SH-SY5Y (cell line): ENCODE measurements around the gene CAMK2A.

Experiments
- GATA2 ChIP-seq: IDR thresholded peaks from 2 replicates; pipeline ENCODE4 v1.6.1; 2011; ENCODE audit warnings: mild to moderate bottlenecking, low read depth, low read length
- GATA3 ChIP-seq: IDR thresholded peaks from 2 replicates; pipeline ENCODE4 v1.6.1; 2011; ENCODE audit warnings: low read depth, mild to moderate bottlenecking, low read length, moderate library complexity

DNA sequence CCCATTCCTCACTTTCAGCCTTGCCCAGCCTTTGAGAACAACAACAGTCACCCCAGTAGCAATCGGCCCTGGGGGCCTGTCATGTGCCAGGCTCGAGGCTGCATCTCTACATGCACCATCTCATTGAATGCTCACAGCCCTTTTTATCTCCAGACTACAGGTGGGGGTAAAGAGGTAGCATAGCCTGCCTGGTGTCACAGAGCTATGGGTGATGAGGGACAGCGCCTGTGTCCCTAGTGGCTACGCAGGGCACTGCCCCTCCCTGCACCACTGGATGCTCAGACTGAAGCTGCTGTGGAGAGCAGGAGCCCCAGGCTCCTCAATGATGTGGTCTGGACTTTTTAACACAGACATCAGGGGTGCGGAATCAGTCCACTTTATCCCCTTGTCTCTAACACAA, 2.8 kb downstream of the CAMK2A start:
- TF ChIP-seq GATA3 (no peak), GATA2 (no peak)
